PC-9 (cell line): Measurements from ENCODE around the gene CCDC30. TPM values are rescaled to one million over a fixed set of nuclear protein-coding genes. Genes with fewer than 3 reads are reported as not detected.

Experiments
- BruUV-seq: library from RNA; stranded (reverse); fragments of 400-500 nt; replicated peaks from 2 replicates; lab custom pipeline; 2021; lab: Mats Ljungman, UMichigan
- CTCF ChIA-PET: fragments of 300-600 bp; sonication (Branson Sonifier 250); formaldehyde crosslinking; loops from one replicate; lab custom pipeline; 2022; ENCODE audit warnings: antibody characterized with exemption; lab: Charles Lee
- POLR2A ChIA-PET: fragments of 300-600 bp; sonication (Branson Sonifier 250); formaldehyde crosslinking; loops from one replicate; lab custom pipeline; 2022; ENCODE audit warnings: antibody characterized with exemption; ENCODE audit not compliant: unreplicated experiment; lab: Charles Lee
- DNase-seq, 2 experiments: peaks; one replicate each; pipeline versions ENCODE4 v3.0.0 to v3.0.0-alpha.2; 2015 to 2022; ENCODE audit warnings: mixed read lengths in 1 of 2
- H2AFZ ChIP-seq: fragments of 200-600 bp; sonication (generic); 2 replicates; pipeline ENCODE4 v1.8.1; 2017; ENCODE audit warnings: antibody characterized with exemption
- H3F3A ChIP-seq: fragments of 200-600 bp; sonication (generic); 2 replicates; pipeline ENCODE4 v1.8.1; 2017; ENCODE audit warnings: antibody characterized with exemption, mild to moderate bottlenecking, low read depth; ENCODE audit not compliant: insufficient read depth
- H3K27ac ChIP-seq: fragments of 200-600 bp; sonication (generic); 2 replicates; pipeline ENCODE4 v1.6.1; 2016; ENCODE audit warnings: mixed run types
- H3K27me3 ChIP-seq: fragments of 200-600 bp; sonication (generic); 2 replicates; pipeline ENCODE4 v1.6.1; 2016; ENCODE audit warnings: low read depth, mixed run types; ENCODE audit not compliant: insufficient read depth
- H3K36me3 ChIP-seq: fragments of 200-600 bp; sonication (generic); 2 replicates; pipeline ENCODE4 v1.6.1; 2016; ENCODE audit warnings: low read depth, mixed run types
- H3K4me1 ChIP-seq: fragments of 200-600 bp; sonication (generic); replicated peaks from 2 replicates; pipeline ENCODE4 v1.6.1; 2016; ENCODE audit warnings: mixed run types; ENCODE audit not compliant: insufficient read depth
- H3K4me2 ChIP-seq: fragments of 200-600 bp; sonication (generic); 2 replicates; pipeline ENCODE4 v1.6.1; 2017; ENCODE audit warnings: mixed run types
- H3K4me3 ChIP-seq: fragments of 200-600 bp; sonication (generic); 2 replicates; pipeline ENCODE4 v1.6.1; 2016; ENCODE audit warnings: mixed run types
- H3K79me2 ChIP-seq: fragments of 200-600 bp; sonication (generic); 2 replicates; pipeline ENCODE4 v1.6.1; 2017; ENCODE audit warnings: low read depth, mixed run types
- H3K9me2 ChIP-seq: fragments of 200-600 bp; sonication (generic); 2 replicates; pipeline ENCODE4 v1.8.1; 2017; ENCODE audit warnings: mild to moderate bottlenecking; ENCODE audit not compliant: insufficient read depth
- H3K9me3 ChIP-seq: fragments of 200-600 bp; sonication (generic); 2 replicates; pipeline ENCODE4 v1.8.1; 2016; ENCODE audit warnings: low read depth; ENCODE audit not compliant: insufficient read depth
- H4K20me1 ChIP-seq: fragments of 200-600 bp; sonication (generic); 2 replicates; pipeline ENCODE4 v1.8.1; 2017; ENCODE audit not compliant: insufficient read depth
- EZH2 ChIP-seq: fragments of 200-600 bp; sonication (generic); IDR thresholded peaks from 2 replicates; pipeline ENCODE4 v1.8.0; 2017; ENCODE audit warnings: antibody characterized with exemption, low read depth
- intact Hi-C: fragments of 100-400 bp; cut with micrococcal nuclease; formaldehyde crosslinking; loops from one replicate; pipeline ENCODE4 v1.10.0; 2022; ENCODE audit not compliant: unreplicated experiment
- total RNA-seq: library from RNA; stranded (reverse); gene quantifications from 2 replicates; pipeline ENCODE4 v1.2.3, GENCODE V29; 2021
- TF ChIP-seq, protein P1 (sequence below): fragments of 200-600 bp; sonication (generic); conservative IDR thresholded peaks from 2 replicates; pipeline ENCODE4 v1.6.1; 2017; ENCODE audit warnings: mixed run types, antibody characterized with exemption, mild to moderate bottlenecking, moderate library complexity

The CCDC30 gene
- total RNA-seq, 1 experiment from 2014 or later: 10.2 TPM

DNA sequence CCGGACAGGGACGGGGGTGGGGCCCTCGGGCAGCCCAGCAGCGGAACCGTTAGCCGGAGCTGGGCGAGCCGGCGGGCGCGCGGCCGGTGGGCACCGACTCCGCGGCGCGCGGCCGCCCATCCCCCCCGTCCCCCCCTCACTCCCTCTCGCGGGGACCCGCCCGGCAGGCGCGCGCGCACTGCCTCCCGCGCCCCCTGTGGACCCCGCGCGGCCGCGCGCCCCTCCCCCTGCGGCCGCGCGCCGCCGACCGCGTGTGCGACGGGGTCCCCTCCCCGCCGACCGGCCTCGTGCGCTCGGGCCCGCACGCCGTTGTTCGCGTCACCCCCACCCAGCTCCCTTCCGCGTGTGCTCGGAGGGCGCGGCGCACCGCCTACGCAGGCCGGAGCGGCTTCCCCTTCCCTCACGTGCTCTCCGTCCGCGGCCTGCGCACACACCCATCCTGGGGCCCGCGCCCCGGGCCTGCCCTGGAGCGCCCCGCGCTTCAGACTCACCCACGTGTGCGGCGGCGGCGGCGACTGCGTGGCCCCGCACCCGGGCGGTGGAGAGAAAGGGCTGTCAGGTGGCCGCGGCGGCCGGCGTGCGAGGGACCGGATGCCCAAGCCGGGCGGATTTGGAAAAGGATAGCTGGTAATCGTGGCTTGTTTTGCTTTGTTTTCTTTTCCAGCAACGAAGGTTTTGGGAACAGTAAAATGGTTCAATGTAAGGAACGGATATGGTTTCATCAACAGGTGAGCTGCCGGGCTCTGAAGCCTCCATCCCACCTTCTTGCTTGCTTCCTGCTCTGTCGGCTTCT is 219.8 kb downstream of the CCDC30 start:
- no TSS peak for BruUV-seq
- ChIA-PET CTCF (interaction anchor here (0.6 kb wide), 2 partner anchors 25 to 1252 kb away, joined by 3 to 4 read pairs; partner anchors contain the start of gene PPIH), POLR2A (interaction anchor here (0.6 to 1.0 kb wide), 8 partner anchors 9 to 884 kb away, joined by 3 to 5 read pairs (median 4); partner anchors contain the start of genes C1orf50, HYI and P3H1)
- Histone ChIP-seq H3K4me3 (peak overlapping the region; percentile 93), H3K27me3 (no peaks in the 10 kb centered on the region), H2AFZ (peak overlapping the region; percentile 77), H4K20me1 (peaks cover 49% of the 10 kb centered on the region), H3K79me2 (peaks cover 70% of the 10 kb centered on the region), H3K4me2 (peak overlapping the region; percentile 92), H3K27ac (peak overlapping the region; percentile 61), H3K4me1 (peaks cover 49% of the 10 kb centered on the region), H3K36me3 (peaks cover 43% of the 10 kb centered on the region), H3F3A (peaks cover 15% of the 10 kb centered on the region; the same call in 1 of the 2 replicates), H3K9me3 (no peaks in the 10 kb centered on the region), H3K9me2 (no peaks in the 10 kb centered on the region)
- TF ChIP-seq, protein P1, sequence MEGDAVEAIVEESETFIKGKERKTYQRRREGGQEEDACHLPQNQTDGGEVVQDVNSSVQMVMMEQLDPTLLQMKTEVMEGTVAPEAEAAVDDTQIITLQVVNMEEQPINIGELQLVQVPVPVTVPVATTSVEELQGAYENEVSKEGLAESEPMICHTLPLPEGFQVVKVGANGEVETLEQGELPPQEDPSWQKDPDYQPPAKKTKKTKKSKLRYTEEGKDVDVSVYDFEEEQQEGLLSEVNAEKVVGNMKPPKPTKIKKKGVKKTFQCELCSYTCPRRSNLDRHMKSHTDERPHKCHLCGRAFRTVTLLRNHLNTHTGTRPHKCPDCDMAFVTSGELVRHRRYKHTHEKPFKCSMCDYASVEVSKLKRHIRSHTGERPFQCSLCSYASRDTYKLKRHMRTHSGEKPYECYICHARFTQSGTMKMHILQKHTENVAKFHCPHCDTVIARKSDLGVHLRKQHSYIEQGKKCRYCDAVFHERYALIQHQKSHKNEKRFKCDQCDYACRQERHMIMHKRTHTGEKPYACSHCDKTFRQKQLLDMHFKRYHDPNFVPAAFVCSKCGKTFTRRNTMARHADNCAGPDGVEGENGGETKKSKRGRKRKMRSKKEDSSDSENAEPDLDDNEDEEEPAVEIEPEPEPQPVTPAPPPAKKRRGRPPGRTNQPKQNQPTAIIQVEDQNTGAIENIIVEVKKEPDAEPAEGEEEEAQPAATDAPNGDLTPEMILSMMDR: no peak
- TF ChIP-seq EZH2: no peak
- peak; percentile 59 to 76 for DNase-seq
- intact Hi-C loops: loop anchor here (1.0 to 10.0 kb wide), 3 partner anchors 24 to 348 kb away; partner anchors contain the start of gene FOXJ3

DNA sequence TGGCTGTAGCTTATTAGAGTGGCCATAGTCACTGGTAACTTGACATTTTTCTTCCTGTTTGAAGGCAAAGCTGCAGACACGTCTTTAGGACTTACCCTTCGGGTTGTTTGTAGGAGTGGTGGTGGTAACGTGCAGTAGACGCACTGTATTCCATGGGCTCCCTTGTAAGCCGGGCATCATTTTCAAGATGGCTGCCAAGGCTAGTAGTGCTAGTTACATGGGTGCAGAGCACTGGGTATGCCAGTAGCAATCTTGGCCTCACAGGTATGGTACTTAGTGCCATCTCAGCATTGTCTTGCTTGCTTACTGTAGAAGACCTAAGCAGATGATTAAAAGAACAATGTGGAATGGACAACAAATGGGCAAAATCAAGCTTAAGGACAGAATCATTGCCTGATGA is 221.1 kb downstream of the CCDC30 start:
- TSS peak; percentile 33 for BruUV-seq

DNA sequence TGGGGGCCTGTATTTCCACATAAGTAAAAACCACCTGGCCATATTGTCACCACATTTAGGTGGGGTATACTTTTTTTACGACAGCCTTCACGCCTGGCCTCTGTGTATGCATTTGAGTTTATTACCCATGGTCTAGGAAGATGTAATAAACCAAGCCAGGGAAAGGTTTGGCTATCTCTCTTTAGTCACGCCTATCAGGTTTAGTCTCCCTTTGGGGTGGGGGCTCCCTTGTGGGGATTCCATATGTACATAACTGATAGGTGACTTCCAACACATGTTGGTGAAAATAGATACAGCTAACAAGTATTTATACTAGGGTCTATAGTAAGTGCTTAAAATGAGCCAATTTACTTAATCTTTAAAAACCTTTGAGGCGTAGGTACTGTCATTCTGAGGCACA is 223.3 kb downstream of the CCDC30 start:
- Histone ChIP-seq H3K4me1 (peaks cover 74% of the 10 kb centered on the region), H3K4me2 (peak overlapping the region; percentile 92), H3K79me2 (peaks cover 90% of the 10 kb centered on the region), H3K9me2 (no peaks in the 10 kb centered on the region), H4K20me1 (peaks cover 84% of the 10 kb centered on the region), H3K36me3 (peaks cover 62% of the 10 kb centered on the region), H3F3A (peaks cover 22% of the 10 kb centered on the region), H3K27ac (peak overlapping the region; percentile 14; the same call in 1 of the 2 replicates), H3K27me3 (no peaks in the 10 kb centered on the region), H3K4me3 (peak overlapping the region; percentile 86; the same call in 1 of the 2 replicates), H3K9me3 (no peaks in the 10 kb centered on the region), H2AFZ (no peak overlapping the region)
- ChIA-PET POLR2A (no interaction called here), CTCF (no interaction called here)
- no TSS peak for BruUV-seq
- DNase-seq: no peak
- intact Hi-C loops: loop anchor here (10.0 kb wide), 1 partner anchor 352 kb away; the partner anchor contains the start of gene FOXJ3
- no peak for TF ChIP-seq EZH2
- TF ChIP-seq, protein P1: no peak

More for the DNA sequence above, 221.1 kb downstream of the CCDC30 start:
- no peak for TF ChIP-seq EZH2
- TF ChIP-seq, protein P1: no peak
- POLR2A ChIA-PET: no interaction called here
- intact Hi-C loops: loop anchor here (5.0 to 10.0 kb wide), 2 partner anchors 107 to 349 kb away; partner anchors contain the start of gene FOXJ3
- Histone ChIP-seq H3K27me3 (no peaks in the 10 kb centered on the region), H3K9me2 (no peaks in the 10 kb centered on the region), H3K9me3 (no peaks in the 10 kb centered on the region), H3K79me2 (peaks cover 82% of the 10 kb centered on the region), H3F3A (peaks cover 18% of the 10 kb centered on the region; the same call in 1 of the 2 replicates), H3K27ac (peak overlapping the region; percentile 61; the same call in 1 of the 2 replicates), H3K36me3 (peaks cover 54% of the 10 kb centered on the region), H3K4me2 (peak overlapping the region; percentile 92), H3K4me3 (peak overlapping the region; percentile 86), H2AFZ (no peak overlapping the region), H4K20me1 (peaks cover 61% of the 10 kb centered on the region), H3K4me1 (peaks cover 61% of the 10 kb centered on the region)
- no peak for DNase-seq
- CTCF ChIA-PET: no interaction called here
